A549 (cell line): ENCODE data around the gene GSTO1. TPM values are rescaled to one million over a fixed set of nuclear protein-coding genes. Genes with fewer than 3 reads are reported as not detected.

Source experiments
- ATAC-seq, 2 experiments: fragments of 200-7000 bp in 1 of 2; fragments of >200 bp in 1 of 2; cut with Nextera tagmentation in 1 of 2; cut with Tn5 transposase in 1 of 2; 3 replicates each; pipeline versions ENCODE4 v1.8.0 to v1.9.1; 2018 to 2020; ENCODE audit warnings: mild to moderate bottlenecking in 1 of 2, moderate library complexity in 1 of 2
- CTCF ChIA-PET: fragments of 300-600 bp; sonication (Branson Sonifier 250); formaldehyde crosslinking; extraction: SDS; loops from one replicate; lab custom pipeline; 2021; ENCODE audit warnings: antibody characterized with exemption, inconsistent platforms; lab: Yijun Ruan, JAX
- POLR2A ChIA-PET: fragments of 350-600 bp; formaldehyde crosslinking; extraction: SDS; loops from one replicate; lab custom pipeline; 2021; ENCODE audit warnings: antibody characterized with exemption, inconsistent platforms; lab: Yijun Ruan, JAX
- DNase-seq, 2 experiments: peaks; one replicate each; pipeline versions ENCODE4 v3.0.0 to v3.0.0-alpha.2; 2011 to 2016; ENCODE audit warnings: low read depth in 1 of 2, low spot score in 1 of 2
- FAIRE-seq: peaks from 2 replicates; lab custom pipeline; 2011; peaks lifted over from hg19 to GRCh38; lab: Jason Lieb, UNC
- H3K27ac ChIP-seq, 2 experiments: fragments of >200 bp; sonication (Bioruptor Twin); formaldehyde crosslinking; 3 replicates each; pipeline ENCODE4 v1.5.1; 2016 to 2017
- H3K4me1 ChIP-seq: fragments of >200 bp; sonication (Bioruptor Twin); formaldehyde crosslinking; 3 replicates; pipeline ENCODE4 v1.6.1; 2016
- H3K4me2 ChIP-seq: fragments of >200 bp; sonication (Bioruptor Twin); formaldehyde crosslinking; 3 replicates; pipeline ENCODE4 v1.6.1; 2016
- H3K4me3 ChIP-seq: fragments of >200 bp; sonication (Bioruptor Twin); formaldehyde crosslinking; 3 replicates; pipeline ENCODE4 v1.5.1; 2016
- H3K9me3 ChIP-seq: fragments of >200 bp; sonication (Bioruptor Twin); formaldehyde crosslinking; 3 replicates; pipeline ENCODE4 v1.6.1; 2016
- BHLHE40 ChIP-seq: IDR thresholded peaks from 2 replicates; pipeline ENCODE4 v1.6.1; 2012; ENCODE audit warnings: low read depth, low read length, inconsistent platforms
- CBX2 ChIP-seq: fragments of 200-600 bp; sonication (generic); IDR thresholded peaks from 2 replicates; pipeline ENCODE4 v1.6.1; 2016; ENCODE audit warnings: low read depth, mild to moderate bottlenecking, borderline replicate concordance
- CHD2 ChIP-seq: fragments of 150-350 bp; IDR thresholded peaks from 2 replicates; pipeline ENCODE4 v1.6.1; 2014; ENCODE audit warnings: low read length; ENCODE audit not compliant: partially characterized antibody
- CTCF ChIP-seq: fragments of >200 bp; sonication (Bioruptor Twin); formaldehyde crosslinking; IDR thresholded peaks from 3 replicates; pipeline ENCODE4 v1.5.1; 2016
- E2F6 ChIP-seq: IDR thresholded peaks from 2 replicates; pipeline ENCODE4 v1.6.1; 2012; ENCODE audit warnings: low read depth, borderline replicate concordance
- EHMT2 ChIP-seq: fragments of 200-600 bp; sonication (generic); IDR thresholded peaks from 2 replicates; pipeline ENCODE4 v1.6.1; 2016; ENCODE audit warnings: antibody characterized with exemption, low read depth, mild to moderate bottlenecking, moderate library complexity
- EP300 ChIP-seq, 2 experiments: fragments of >200 bp; sonication (Bioruptor Twin); formaldehyde crosslinking; IDR thresholded peaks; 2 replicates in 1 of 2; 3 replicates in 1 of 2; pipeline ENCODE4 v1.6.1; 2016 to 2017
- HEYL ChIP-seq: fragments of 250-450 bp; sonication (Bioruptor Pico); IDR thresholded peaks from 2 replicates; pipeline ENCODE4 v1.8.0; 2021; ENCODE audit warnings: mild to moderate bottlenecking, moderate library complexity
- HOXB13 ChIP-seq: fragments of 250-450 bp; sonication (Bioruptor Pico); IDR thresholded peaks from 2 replicates; pipeline ENCODE4 v1.5.0; 2020; ENCODE audit warnings: low read depth, mild to moderate bottlenecking, moderate library complexity
- JUN ChIP-seq, 2 experiments: fragments of >200 bp; sonication (Bioruptor Twin); formaldehyde crosslinking; IDR thresholded peaks; 2 replicates in 1 of 2; 3 replicates in 1 of 2; pipeline ENCODE4 v1.6.1; 2016 to 2017
- MAX ChIP-seq: IDR thresholded peaks from 2 replicates; pipeline ENCODE4 v1.6.1; 2012
- PBX3 ChIP-seq: IDR thresholded peaks from 2 replicates; pipeline ENCODE4 v1.6.1; 2012
- RAD21 ChIP-seq, 2 experiments: fragments of >200 bp in 1 of 2; sonication (Bioruptor Twin) in 1 of 2; formaldehyde crosslinking in 1 of 2; IDR thresholded peaks in 1 of 2; conservative IDR thresholded peaks in 1 of 2; 2 replicates in 1 of 2; 3 replicates in 1 of 2; pipeline ENCODE4 v1.6.1; 2012 to 2018; ENCODE audit warnings: inconsistent platforms in 1 of 2
- SMC3 ChIP-seq: fragments of >200 bp; sonication (Bioruptor Twin); formaldehyde crosslinking; IDR thresholded peaks from 3 replicates; pipeline ENCODE4 v1.6.1; 2018; ENCODE audit warnings: inconsistent platforms
- SREBF2 ChIP-seq: fragments of 450-650 bp; IDR thresholded peaks from 2 replicates; pipeline ENCODE4 v1.6.1; 2014; ENCODE audit warnings: mild to moderate bottlenecking, moderate library complexity
- USF2 ChIP-seq: fragments of 450-650 bp; IDR thresholded peaks from 2 replicates; pipeline ENCODE4 v1.6.1; 2014; ENCODE audit warnings: antibody characterized with exemption
- ZFP36 ChIP-seq: fragments of 450-650 bp; IDR thresholded peaks from 2 replicates; pipeline ENCODE4 v1.6.1; 2014; ENCODE audit warnings: borderline replicate concordance; ENCODE audit not compliant: partially characterized antibody
- WGBS: methylation state at CpG from one replicate; pipeline ENCODE4 v1.1.6; 2017; ENCODE audit errors: missing lambda C conversion rate; 5-methylcytosine and 5-hydroxymethylcytosine counted together
- polyA plus RNA-seq, 4 experiments: library from polyadenylated mRNA; depleted of rRNA in 3 of 4; stranded (reverse); fragments of >200 nt; fragmentation: RNase III in 1 of 4; extraction: RNeasy Plus Mini Kit Qiagen cat#74134 plus additional on column Dnase treatment in 1 of 4; gene quantifications; 2 replicates in 3 of 4; 3 replicates in 1 of 4; pipeline ENCODE4 v1.2.3, GENCODE V29; 2011 to 2017

GSTO1 gene
- polyA plus RNA-seq, 2 of the 4 experiments (the other 2 are of a cell fraction), result 163 to 204 TPM

GRCh38 chr10:104273899-104274575, 19.3 kb downstream of the GSTO1 start:
- Histone ChIP-seq H3K4me2 (peak overlapping the region; percentile 67), H3K9me3 (no peaks in the 10 kb centered on the region), H3K4me3 (no peak overlapping the region), H3K4me1 (peaks cover 8% of the 10 kb centered on the region; the same call in 1 of the 3 replicates), H3K27ac (peak overlapping the region; percentile 29 to 76; a peak in 4 of 6 replicates)
- ChIA-PET POLR2A (interaction anchor here (0.7 to 1.3 kb wide), 5 partner anchors 10 to 152 kb away, joined by 3 to 6 read pairs (median 3); partner anchors contain the start of genes GSTO1, ITPRIP and SFR1), CTCF (interaction anchor here (0.6 to 11.8 kb wide), 32 partner anchors 8 to 386 kb away, joined by 3 to 260 read pairs (median 4); partner anchors contain the start of genes CFAP58 and ITPRIP)
- no peak for ATAC-seq
- FAIRE-seq, result no peak
- DNase-seq, result no peak
- TF ChIP-seq JUN (IDR thresholded peaks at IDR 0.05), result no peak
- TF ChIP-seq PBX3, result no peak
- no peak for TF ChIP-seq BHLHE40
- TF ChIP-seq CBX2, result no peak
- no peak for TF ChIP-seq ZFP36
- no peak for TF ChIP-seq SREBF2
- no peak for TF ChIP-seq EHMT2
- WGBS, result 79% methylated on average over 4 of the region's 4 CpGs

GRCh38 chr10:104274762-104275721, 20.4 kb downstream of the GSTO1 start:
- ChIA-PET POLR2A (interaction anchor here (0.7 to 1.3 kb wide), 5 partner anchors 9 to 153 kb away, joined by 3 to 6 read pairs (median 3); partner anchors contain the start of genes GSTO1, ITPRIP and SFR1), CTCF (interaction anchor here (0.7 to 11.8 kb wide), 32 partner anchors 9 to 387 kb away, joined by 3 to 260 read pairs (median 4); partner anchors contain the start of genes CFAP58 and ITPRIP)
- peak; percentile 83 for TF ChIP-seq CTCF
- TF ChIP-seq EP300 (IDR thresholded peaks at IDR 0.05), result no peak
- no peak for TF ChIP-seq EHMT2
- no peak for TF ChIP-seq HEYL (CRISPR knock-in tag)
- TF ChIP-seq SMC3, result peak; percentile 88
- TF ChIP-seq RAD21 (conservative IDR thresholded peaks at IDR 0.05 in 1 of 2, IDR thresholded peaks at IDR 0.05 in 1 of 2), result peak; percentile 48 to 71; a peak in 4 of 5 replicates
- TF ChIP-seq MAX, result peak; percentile 51; the same call in 1 of the 2 replicates
- no peak for TF ChIP-seq HOXB13
- TF ChIP-seq CHD2, result no peak
- 0 out of 2 replicates have a peak, but pooled peaks have one; percentile 25 for TF ChIP-seq E2F6
- TF ChIP-seq USF2, result no peak
- DNase-seq (peak; percentile 57 to 80), ATAC-seq (peak; percentile 97), FAIRE-seq (no peak)
- Histone ChIP-seq H3K4me3 (peak overlapping the region; percentile 35), H3K27ac (peak overlapping the region; percentile 29 to 76; a peak in 5 of 6 replicates), H3K4me1 (peaks cover 5% of the 10 kb centered on the region; the same call in 1 of the 3 replicates), H3K4me2 (peak overlapping the region; percentile 67), H3K9me3 (no peaks in the 10 kb centered on the region)
- WGBS, result 39% methylated on average over 42 of the region's 42 CpGs
